ENCODE measurements around the gene ESPN. TPM values are rescaled to one million over a fixed set of nuclear protein-coding genes. Genes with fewer than 3 reads are reported as not detected.

The ESPN gene
- total RNA-seq, 1 donor from 2014 or later = 0.66 TPM

GRCh38 chr1:6473156-6473555 lies 48.6 kb downstream of the ESPN start:
- H3K4me1 Mint-ChIP-seq (ENCODE audit: low read depth, unreplicated experiment) = peaks cover 4% of the 10 kb centered on the region
- DNase-seq (ENCODE audit: low read depth) (no peak), FAIRE-seq (no peak)
- no peak overlapping the region for H3K27ac Mint-ChIP-seq (ENCODE audit: unreplicated experiment)
- no peaks in the 10 kb centered on the region for H3K9me3 Mint-ChIP-seq (ENCODE audit: unreplicated experiment)
- peaks cover 23% of the 10 kb centered on the region for H3K36me3 Mint-ChIP-seq (ENCODE audit: low read depth, unreplicated experiment)
- Histone ChIP-seq H3K4me1 (ENCODE audit: insufficient read depth, low read length) (no peaks in the 10 kb centered on the region), H3K9me3 (ENCODE audit: insufficient read depth, low read depth, low read length) (no peaks in the 10 kb centered on the region), H4K20me1 (ENCODE audit: insufficient read depth, low read length) (peaks cover 55% of the 10 kb centered on the region), H3K4me2 (ENCODE audit: low read length) (no peak overlapping the region), H3K79me2 (ENCODE audit: insufficient read depth, low read length) (no peaks in the 10 kb centered on the region), H3K4me3 (ENCODE audit: insufficient read depth, low read depth, low read length) (no peak overlapping the region), H2AFZ (ENCODE audit: low read depth, low read length) (no peak overlapping the region), H3K9ac (ENCODE audit: low read length) (no peak overlapping the region), H3K27me3 (ENCODE audit: insufficient read depth, low read length) (no peaks in the 10 kb centered on the region), H3K27ac (ENCODE audit: low read depth, low read length) (no peak overlapping the region), H3K36me3 (ENCODE audit: insufficient read depth, low read length) (peaks cover 6% of the 10 kb centered on the region)
- H3K27me3 Mint-ChIP-seq (ENCODE audit: low read depth, unreplicated experiment) = peaks cover 2% of the 10 kb centered on the region
- H3K4me3 Mint-ChIP-seq (ENCODE audit: unreplicated experiment) = no peak overlapping the region
- no peak for TF ChIP-seq EZH2 (IDR thresholded peaks at IDR 0.05; ENCODE audit: insufficient read depth, low read length)
- TF ChIP-seq, protein P1, sequence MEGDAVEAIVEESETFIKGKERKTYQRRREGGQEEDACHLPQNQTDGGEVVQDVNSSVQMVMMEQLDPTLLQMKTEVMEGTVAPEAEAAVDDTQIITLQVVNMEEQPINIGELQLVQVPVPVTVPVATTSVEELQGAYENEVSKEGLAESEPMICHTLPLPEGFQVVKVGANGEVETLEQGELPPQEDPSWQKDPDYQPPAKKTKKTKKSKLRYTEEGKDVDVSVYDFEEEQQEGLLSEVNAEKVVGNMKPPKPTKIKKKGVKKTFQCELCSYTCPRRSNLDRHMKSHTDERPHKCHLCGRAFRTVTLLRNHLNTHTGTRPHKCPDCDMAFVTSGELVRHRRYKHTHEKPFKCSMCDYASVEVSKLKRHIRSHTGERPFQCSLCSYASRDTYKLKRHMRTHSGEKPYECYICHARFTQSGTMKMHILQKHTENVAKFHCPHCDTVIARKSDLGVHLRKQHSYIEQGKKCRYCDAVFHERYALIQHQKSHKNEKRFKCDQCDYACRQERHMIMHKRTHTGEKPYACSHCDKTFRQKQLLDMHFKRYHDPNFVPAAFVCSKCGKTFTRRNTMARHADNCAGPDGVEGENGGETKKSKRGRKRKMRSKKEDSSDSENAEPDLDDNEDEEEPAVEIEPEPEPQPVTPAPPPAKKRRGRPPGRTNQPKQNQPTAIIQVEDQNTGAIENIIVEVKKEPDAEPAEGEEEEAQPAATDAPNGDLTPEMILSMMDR (IDR thresholded peaks at IDR 0.05; ENCODE audit: insufficient read depth, low read depth, low read length) = no peak

GRCh38 chr1:6473974-6474814 lies 49.6 kb downstream of the ESPN start:
- H3K4me3 Mint-ChIP-seq (ENCODE audit: unreplicated experiment) = no peak overlapping the region
- peaks cover 48% of the 10 kb centered on the region for H4K20me1 ChIP-seq (ENCODE audit: insufficient read depth, low read length)
- DNase-seq (ENCODE audit: low read depth) (no peak), FAIRE-seq (no peak)
- H3K4me2 ChIP-seq (ENCODE audit: low read length) = no peak overlapping the region
- no peaks in the 10 kb centered on the region for H3K4me1 ChIP-seq (ENCODE audit: insufficient read depth, low read length)
- H2AFZ ChIP-seq (ENCODE audit: low read depth, low read length) = no peak overlapping the region
- H3K4me3 ChIP-seq (ENCODE audit: insufficient read depth, low read depth, low read length) = no peak overlapping the region
- H3K27ac ChIP-seq (ENCODE audit: low read depth, low read length) = no peak overlapping the region
- H3K36me3 ChIP-seq (ENCODE audit: insufficient read depth, low read length) = peaks cover 5% of the 10 kb centered on the region
- no peaks in the 10 kb centered on the region for H3K9me3 ChIP-seq (ENCODE audit: insufficient read depth, low read depth, low read length)
- peaks cover 2% of the 10 kb centered on the region for H3K27me3 Mint-ChIP-seq (ENCODE audit: low read depth, unreplicated experiment)
- peaks cover 18% of the 10 kb centered on the region for H3K36me3 Mint-ChIP-seq (ENCODE audit: low read depth, unreplicated experiment)
- H3K27ac Mint-ChIP-seq (ENCODE audit: unreplicated experiment) = no peak overlapping the region
- no peak overlapping the region for H3K9ac ChIP-seq (ENCODE audit: low read length)
- no peaks in the 10 kb centered on the region for H3K27me3 ChIP-seq (ENCODE audit: insufficient read depth, low read length)
- TF ChIP-seq EZH2 (IDR thresholded peaks at IDR 0.05; ENCODE audit: insufficient read depth, low read length) = no peak
- TF ChIP-seq, protein P1 (IDR thresholded peaks at IDR 0.05; ENCODE audit: insufficient read depth, low read depth, low read length) = no peak
- H3K9me3 Mint-ChIP-seq (ENCODE audit: unreplicated experiment) = no peaks in the 10 kb centered on the region
- no peaks in the 10 kb centered on the region for H3K79me2 ChIP-seq (ENCODE audit: insufficient read depth, low read length)
- peaks cover 4% of the 10 kb centered on the region for H3K4me1 Mint-ChIP-seq (ENCODE audit: low read depth, unreplicated experiment)

GRCh38 chr1:6474815-6475282 lies 50.3 kb downstream of the ESPN start:
- no peak overlapping the region for H3K4me2 ChIP-seq (ENCODE audit: low read length)
- no peak overlapping the region for H2AFZ ChIP-seq (ENCODE audit: low read depth, low read length)
- peaks cover 41% of the 10 kb centered on the region for H4K20me1 ChIP-seq (ENCODE audit: insufficient read depth, low read length)
- no peaks in the 10 kb centered on the region for H3K36me3 ChIP-seq (ENCODE audit: insufficient read depth, low read length)
- Mint-ChIP-seq H3K4me3 (ENCODE audit: unreplicated experiment) (no peak overlapping the region), H3K27me3 (ENCODE audit: low read depth, unreplicated experiment) (peaks cover 2% of the 10 kb centered on the region), H3K36me3 (ENCODE audit: low read depth, unreplicated experiment) (peaks cover 17% of the 10 kb centered on the region), H3K27ac (ENCODE audit: unreplicated experiment) (no peak overlapping the region), H3K9me3 (ENCODE audit: unreplicated experiment) (no peaks in the 10 kb centered on the region), H3K4me1 (ENCODE audit: low read depth, unreplicated experiment) (peaks cover 4% of the 10 kb centered on the region)
- no peaks in the 10 kb centered on the region for H3K79me2 ChIP-seq (ENCODE audit: insufficient read depth, low read length)
- no peak overlapping the region for H3K9ac ChIP-seq (ENCODE audit: low read length)
- TF ChIP-seq EZH2 (IDR thresholded peaks at IDR 0.05; ENCODE audit: insufficient read depth, low read length) = no peak
- TF ChIP-seq, protein P1 (IDR thresholded peaks at IDR 0.05; ENCODE audit: insufficient read depth, low read depth, low read length) = no peak
- no peak overlapping the region for H3K27ac ChIP-seq (ENCODE audit: low read depth, low read length)
- FAIRE-seq (no peak), DNase-seq (ENCODE audit: low read depth) (no peak)
- no peak overlapping the region for H3K4me3 ChIP-seq (ENCODE audit: insufficient read depth, low read depth, low read length)
- no peaks in the 10 kb centered on the region for H3K9me3 ChIP-seq (ENCODE audit: insufficient read depth, low read depth, low read length)
- H3K4me1 ChIP-seq (ENCODE audit: insufficient read depth, low read length) = no peaks in the 10 kb centered on the region
- no peaks in the 10 kb centered on the region for H3K27me3 ChIP-seq (ENCODE audit: insufficient read depth, low read length)
